Fibroblast of skin of abdomen (primary cell): ENCODE measurements around the gene BRD9.
"Not testable (repeated sequence)": the region's sequence is repeated elsewhere in the genome, so short reads cannot be mapped to it uniquely, and the experiment has no call there.

Source experiments
- DNase-seq: peaks from one replicate; pipeline ENCODE4 v3.0.0-alpha.2; 2013

The BRD9 gene

GRCh38 chr5:922436-923280 is 30.1 kb upstream of the BRD9 start:
- DNase-seq: no peak

- no peak for DNase-seq
Observed at GRCh38 chr5:921456-922435, 29.1 kb upstream of the BRD9 start.

DNA sequence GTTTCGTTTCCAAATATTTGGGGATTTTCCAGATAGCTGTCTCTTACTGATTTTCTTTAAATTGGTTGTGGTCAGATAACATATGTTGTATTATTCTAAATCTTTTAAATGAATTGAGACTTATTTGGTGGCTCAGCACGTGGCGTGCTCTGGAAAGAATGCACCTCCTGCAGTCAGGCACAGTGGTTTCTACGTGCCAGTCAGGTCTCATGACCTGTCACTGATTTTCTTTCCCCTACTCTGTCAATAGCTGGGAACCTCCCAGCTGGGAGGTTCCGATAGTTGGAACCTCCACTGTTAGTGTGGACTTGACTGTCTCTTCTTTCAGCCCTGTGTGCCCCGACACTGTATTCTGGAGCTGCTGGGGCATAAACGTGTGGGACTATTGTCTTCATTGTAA is 27.7 kb upstream of the BRD9 start:
- no peak for DNase-seq

DNA sequence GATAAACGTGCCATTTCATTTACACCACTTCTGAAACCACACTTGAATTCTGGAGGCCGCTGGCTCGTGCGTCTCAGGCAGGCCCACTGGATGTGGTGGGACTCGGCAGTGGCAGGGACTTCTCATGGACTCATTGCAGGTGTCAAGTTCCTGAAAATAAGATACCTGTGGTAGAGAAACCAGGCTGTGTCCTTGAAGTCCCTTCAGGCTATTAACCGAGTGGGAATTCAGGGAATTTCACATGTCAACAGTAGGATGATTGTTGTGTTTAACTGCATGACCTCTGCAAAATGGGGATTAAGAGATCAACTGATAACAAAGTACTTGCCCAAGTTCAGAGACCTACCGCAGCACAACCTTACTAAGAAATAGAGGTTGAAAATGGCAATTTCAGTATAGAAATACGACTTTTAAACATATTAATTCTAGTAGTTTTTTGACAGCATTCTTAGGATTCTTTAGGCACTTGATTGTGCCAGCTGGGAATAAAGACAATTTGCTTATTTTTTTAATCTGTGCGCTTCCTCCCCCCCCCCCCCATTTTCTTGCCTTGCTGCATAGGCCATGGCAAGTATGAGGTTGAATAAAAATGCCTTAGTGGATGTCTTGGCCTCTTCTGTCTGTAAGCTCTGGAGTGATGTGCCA is 26.9 kb upstream of the BRD9 start:
- no peak for DNase-seq

- not testable (repeated sequence) for DNase-seq
Observed at GRCh38 chr5:918717-919116, 26.1 kb upstream of the BRD9 start.

DNA sequence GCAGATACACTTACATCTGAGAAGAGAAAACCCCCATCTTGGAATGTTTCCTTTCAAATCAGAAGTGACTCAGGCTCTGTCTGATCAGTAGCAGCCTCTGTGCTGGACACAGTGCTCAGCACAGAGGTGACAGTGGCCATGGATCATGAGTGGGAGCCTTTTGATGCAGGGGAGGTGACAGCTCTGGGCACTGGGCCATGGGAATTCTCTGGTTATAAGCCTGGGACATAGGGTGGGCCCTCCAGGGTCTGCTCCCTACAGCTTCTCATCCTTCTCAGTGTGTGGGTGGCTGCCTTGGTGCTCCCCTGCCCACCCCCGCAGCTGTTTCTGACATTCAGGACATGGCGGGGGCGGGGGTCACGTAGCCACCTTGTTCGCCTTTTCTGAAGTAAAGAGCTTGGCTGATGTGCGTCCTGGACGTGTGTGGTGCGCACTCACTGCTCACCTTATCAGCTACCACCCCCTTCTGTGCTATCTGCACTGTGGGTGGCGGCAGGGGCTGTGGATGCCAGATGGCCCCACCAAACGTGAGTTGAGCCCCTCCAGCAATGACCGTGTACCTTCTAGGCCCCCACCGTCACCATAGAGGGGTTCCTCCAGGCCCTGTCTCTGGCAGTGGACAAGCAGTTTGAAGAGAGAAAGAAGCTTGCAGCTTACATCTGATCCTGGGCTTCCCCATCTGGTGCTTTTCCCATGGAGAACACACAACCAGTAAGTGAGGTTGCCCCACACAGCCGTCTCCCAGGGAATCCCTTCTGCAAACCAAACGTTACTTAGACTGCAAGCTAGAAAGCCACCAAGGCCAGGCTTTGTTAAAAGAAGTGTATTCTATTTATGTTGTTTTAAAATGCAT is 24.1 kb upstream of the BRD9 start:
- no peak for DNase-seq

DNA sequence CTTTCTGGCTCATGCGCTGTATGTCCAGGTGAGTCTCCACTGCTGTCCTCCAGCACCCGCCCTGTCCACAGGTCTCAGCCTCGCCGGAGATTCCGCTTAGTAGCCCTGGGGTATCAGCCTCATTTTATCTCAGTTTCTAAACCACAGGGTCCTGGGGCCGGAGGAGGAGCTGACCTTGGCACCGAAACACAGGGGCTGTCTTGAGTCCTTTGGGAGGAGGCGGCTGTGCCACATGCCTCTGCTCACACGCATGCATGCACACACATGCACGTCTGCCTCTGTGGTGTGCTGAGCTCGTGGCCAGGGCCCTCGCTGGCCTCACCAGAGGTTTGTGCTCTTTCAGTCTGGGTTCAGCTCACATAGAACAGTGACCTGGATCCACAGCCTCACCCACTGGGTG is 23.3 kb upstream of the BRD9 start:
- DNase-seq: no peak

GRCh38 chr5:915346-915745 is 22.7 kb upstream of the BRD9 start:
- DNase-seq: not testable (repeated sequence)

DNA sequence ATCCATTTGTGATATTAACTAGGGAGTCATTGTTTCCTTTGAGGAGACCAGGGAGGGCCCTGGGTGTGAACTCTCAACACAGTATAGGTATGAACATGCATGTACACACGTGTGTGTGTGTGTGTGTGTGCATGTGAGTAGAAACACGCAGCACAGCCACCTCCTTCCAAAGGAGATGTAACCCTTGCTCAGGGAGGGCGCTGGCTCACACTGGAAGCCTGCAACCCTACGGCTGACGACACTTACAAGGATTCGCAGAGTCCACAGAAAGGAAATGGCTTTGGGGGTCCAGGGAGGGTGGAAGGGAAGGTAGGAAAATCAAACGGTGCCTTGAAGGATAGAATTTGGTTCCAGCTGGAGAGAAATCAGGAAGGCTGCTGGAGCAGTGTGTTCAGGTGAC is 22.0 kb upstream of the BRD9 start:
- no peak for DNase-seq

- DNase-seq: no peak
Observed at GRCh38 chr5:914174-914573, 21.6 kb upstream of the BRD9 start.

GRCh38 chr5:912280-913091 is 19.9 kb upstream of the BRD9 start:
- DNase-seq: peak; percentile 84

DNA sequence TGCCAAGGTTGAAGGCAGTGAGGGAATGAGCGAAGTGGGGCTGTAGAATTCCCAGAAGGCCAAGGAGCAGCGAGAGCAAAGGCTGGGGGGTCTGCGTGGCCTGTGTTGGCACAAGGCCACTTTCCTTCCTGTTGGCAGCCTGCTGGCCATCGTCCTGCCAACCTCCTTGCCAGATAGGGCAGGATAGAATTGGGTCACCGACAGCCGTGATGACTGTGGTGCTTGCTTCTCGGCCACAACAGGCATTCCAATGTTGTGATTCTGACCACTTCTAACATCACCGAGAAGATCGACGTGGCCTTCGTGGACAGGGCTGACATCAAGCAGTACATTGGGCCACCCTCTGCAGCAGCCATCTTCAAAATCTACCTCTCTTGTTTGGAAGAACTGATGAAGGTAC is 19.0 kb upstream of the BRD9 start:
- peak; percentile 27 for DNase-seq

GRCh38 chr5:910769-911160 is 18.2 kb upstream of the BRD9 start:
- DNase-seq: no peak

DNA sequence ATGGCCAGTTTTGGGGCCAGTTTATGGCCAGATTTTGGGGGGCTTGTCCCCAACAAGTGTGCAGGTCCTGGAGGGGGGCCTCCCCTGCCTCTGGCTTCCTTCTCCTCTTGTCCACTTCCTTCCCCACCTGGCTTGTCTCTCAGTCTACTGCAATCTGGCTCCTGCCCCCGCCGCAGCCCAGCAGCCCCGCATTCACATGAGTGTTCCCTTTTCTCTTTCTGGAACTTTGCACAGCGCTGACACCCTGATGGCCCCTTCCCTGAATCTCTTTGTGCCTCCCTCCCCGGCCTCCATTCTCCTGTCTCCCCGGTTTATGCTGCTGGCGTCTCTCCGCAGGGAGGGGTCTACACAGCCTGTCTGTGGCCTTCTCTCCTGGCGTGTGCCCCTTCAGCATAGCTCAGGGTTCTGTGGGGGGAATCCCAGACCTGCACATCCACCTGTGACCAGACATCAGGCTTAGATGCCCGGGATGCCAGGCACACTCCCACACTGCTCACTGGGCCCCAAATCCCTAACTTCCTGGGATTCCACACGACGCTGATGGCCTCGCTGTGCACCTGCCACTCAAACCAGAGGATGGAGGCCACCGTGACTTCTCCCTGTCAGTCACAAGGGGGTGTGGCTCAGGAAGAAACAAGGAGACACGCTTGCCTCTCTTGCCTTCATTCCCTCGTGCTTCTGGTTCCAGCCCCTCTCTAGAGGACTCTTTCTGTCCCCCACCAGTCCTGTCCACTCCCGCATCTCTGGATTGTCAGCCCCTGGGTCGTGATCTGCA is 17.6 kb upstream of the BRD9 start:
- no peak for DNase-seq

DNA sequence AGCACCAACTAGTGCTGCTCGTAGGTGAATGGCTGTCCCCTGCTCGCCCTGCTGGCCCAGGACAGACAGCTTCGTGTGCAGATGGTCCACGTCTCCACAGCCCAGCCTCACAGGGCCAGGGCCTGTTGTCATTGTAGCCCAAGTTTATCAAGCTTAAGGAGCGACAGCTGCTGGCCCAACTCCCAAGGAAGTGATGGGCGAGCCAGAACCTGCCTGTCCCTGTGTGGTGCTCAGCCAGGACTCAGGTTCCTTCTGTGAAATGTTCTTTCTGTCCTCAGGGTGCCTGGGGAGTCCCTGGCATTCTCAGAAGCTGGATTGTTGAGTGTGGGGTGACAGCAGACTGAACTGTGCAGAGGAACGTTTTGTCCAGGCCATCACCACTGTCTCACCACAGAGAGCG is 16.5 kb upstream of the BRD9 start:
- no peak for DNase-seq

DNA sequence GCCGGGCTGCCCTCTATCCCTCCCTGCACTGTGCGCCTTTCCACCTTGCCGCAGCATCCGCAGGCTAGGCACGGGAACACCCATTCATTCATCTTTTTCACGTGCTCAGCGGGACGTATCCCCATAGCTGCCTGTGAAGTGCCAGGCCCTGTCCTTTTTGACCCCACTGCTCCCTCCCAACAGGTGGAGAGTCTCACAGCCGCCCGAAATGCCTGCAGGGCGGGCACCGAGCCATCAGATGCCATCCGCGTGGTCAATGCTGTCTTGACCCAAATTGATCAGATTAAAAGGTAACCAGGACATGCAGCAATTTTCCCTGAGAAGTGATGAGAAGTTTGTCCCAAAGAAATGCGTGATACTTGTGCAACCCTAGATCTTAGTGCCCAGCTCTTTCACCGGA is 15.6 kb upstream of the BRD9 start:
- DNase-seq: no peak

DNA sequence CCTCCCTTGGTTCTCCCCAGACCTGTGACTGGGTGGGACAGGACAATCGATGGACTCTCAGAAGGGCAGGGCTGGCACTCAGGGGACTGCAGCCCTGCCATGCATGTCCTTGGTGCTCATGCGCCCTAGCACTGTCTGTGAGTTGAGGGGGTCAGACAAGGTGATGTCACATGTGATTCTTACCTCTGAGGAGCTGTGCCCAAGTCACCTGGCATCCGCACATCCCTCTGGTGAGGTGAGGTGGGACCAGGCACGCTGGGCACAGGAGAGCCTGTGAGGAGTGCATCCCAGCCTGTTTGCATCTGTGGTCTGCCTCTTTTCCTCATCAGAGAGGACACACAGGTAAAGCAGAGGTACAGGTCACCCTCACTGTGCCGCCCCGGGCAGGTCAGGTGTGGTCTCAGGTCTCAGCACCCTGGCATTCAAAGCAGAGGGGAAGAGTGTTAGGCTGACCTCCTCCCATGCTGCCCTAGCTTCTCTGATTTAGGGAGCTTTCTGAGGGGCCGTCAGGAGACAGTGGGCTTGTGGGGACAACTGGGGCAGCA is 14.8 kb upstream of the BRD9 start:
- DNase-seq: no peak

GRCh38 chr5:905139-905642 is 12.6 kb upstream of the BRD9 start:
- DNase-seq: no peak

DNA sequence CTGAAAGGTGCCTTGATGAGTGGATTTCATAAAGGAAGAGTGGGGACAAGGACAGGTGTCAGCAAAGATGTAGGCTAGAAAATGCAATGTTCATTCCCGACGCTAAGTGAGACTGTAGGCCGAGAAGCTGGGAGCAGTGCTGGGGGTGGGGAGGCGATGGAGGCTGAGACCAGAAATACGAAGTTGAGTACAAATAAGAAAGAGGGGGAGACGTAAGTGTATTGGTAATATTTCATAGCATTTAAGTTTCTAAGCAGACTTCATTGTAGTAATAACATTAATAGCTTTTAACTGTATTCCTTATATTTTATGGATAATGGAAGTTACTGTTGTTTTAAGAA is 11.1 kb upstream of the BRD9 start:
- no peak for DNase-seq
